ENCODE results near the gene SREBF1. TPM values are rescaled to one million over a fixed set of nuclear protein-coding genes. Genes with fewer than 3 reads are reported as not detected.

The SREBF1 gene
- total RNA-seq, 1 experiment from 2014 or later = 360 TPM

DNA sequence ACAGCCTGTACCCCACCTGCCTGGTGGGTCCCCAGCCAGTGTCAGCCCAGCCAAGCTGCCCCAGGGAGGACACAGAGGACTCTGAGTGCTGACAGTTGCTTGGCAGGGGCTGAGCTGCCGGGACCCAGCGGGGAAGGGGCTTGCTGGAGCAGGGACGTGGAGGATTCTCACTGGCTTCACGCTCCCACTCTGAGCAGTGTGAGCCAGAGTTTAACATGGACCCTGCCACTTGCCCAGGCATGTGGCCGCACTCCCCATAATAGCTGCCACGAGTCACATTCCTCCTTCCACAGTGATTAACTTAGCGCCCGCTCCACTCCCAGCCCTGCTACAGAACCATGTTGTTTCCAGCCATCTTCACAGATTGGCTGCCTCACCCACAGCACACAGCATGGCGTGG, 31.2 kb downstream of the SREBF1 start:
- no peak for DNase-seq
- intact Hi-C loops (cut with micrococcal nuclease; ENCODE audit: unreplicated experiment) = no loop called here

DNA sequence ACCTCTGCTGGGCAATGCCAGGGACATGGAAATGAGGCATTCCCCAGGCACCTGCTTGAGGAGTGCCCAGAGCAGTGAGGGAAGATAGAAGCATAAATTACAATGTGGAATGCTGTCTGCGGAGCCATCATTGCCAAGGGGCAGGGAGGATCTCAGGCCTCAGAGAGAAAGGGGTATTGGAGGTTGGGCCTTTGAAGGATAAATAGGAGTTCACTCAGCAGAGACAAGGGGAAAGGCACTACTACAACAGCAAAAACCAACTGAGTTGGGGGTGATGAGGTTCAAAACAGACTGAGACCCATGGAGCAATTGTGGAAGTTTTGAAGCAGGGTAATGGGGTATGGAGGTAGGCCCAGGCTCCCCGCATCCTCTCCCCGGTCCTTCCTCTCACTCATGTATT, 32.8 kb downstream of the SREBF1 start:
- intact Hi-C loops (cut with micrococcal nuclease; ENCODE audit: unreplicated experiment) = no loop called here

More for the DNA sequence above, 31.2 kb downstream of the SREBF1 start:
- no TSS peak for BruUV-seq (replicated peaks)
- Histone ChIP-seq H4K20me1 (ENCODE audit: insufficient read depth) (peaks cover 62% of the 10 kb centered on the region), H3K36me3 (ENCODE audit: low read depth) (0 out of 2 replicates have a peak, but pooled peaks cover 15% of the 10 kb centered on the region), H3F3A (ENCODE audit: insufficient read depth, low read depth) (peaks cover 43% of the 10 kb centered on the region), H3K4me2 (no peak overlapping the region), H3K9me2 (ENCODE audit: insufficient read depth) (no peaks in the 10 kb centered on the region), H3K27ac (no peak overlapping the region), H3K4me1 (replicated peaks; ENCODE audit: insufficient read depth) (0 out of 2 replicates have a peak, but pooled peaks cover 7% of the 10 kb centered on the region), H3K4me3 (no peak overlapping the region), H3K9me3 (ENCODE audit: insufficient read depth, low read depth) (no peaks in the 10 kb centered on the region), H3K79me2 (ENCODE audit: low read depth) (no peaks in the 10 kb centered on the region; the same call in 1 of the 2 replicates), H3K27me3 (ENCODE audit: insufficient read depth, low read depth) (no peaks in the 10 kb centered on the region), H2AFZ (no peak overlapping the region)
- ChIA-PET POLR2A (ENCODE audit: unreplicated experiment) (no interaction called here), CTCF (no interaction called here)
- TF ChIP-seq, protein P1, sequence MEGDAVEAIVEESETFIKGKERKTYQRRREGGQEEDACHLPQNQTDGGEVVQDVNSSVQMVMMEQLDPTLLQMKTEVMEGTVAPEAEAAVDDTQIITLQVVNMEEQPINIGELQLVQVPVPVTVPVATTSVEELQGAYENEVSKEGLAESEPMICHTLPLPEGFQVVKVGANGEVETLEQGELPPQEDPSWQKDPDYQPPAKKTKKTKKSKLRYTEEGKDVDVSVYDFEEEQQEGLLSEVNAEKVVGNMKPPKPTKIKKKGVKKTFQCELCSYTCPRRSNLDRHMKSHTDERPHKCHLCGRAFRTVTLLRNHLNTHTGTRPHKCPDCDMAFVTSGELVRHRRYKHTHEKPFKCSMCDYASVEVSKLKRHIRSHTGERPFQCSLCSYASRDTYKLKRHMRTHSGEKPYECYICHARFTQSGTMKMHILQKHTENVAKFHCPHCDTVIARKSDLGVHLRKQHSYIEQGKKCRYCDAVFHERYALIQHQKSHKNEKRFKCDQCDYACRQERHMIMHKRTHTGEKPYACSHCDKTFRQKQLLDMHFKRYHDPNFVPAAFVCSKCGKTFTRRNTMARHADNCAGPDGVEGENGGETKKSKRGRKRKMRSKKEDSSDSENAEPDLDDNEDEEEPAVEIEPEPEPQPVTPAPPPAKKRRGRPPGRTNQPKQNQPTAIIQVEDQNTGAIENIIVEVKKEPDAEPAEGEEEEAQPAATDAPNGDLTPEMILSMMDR (conservative IDR thresholded peaks at IDR 0.05) = no peak
- TF ChIP-seq EZH2 (IDR thresholded peaks at IDR 0.05; ENCODE audit: low read depth) = no peak

DNA sequence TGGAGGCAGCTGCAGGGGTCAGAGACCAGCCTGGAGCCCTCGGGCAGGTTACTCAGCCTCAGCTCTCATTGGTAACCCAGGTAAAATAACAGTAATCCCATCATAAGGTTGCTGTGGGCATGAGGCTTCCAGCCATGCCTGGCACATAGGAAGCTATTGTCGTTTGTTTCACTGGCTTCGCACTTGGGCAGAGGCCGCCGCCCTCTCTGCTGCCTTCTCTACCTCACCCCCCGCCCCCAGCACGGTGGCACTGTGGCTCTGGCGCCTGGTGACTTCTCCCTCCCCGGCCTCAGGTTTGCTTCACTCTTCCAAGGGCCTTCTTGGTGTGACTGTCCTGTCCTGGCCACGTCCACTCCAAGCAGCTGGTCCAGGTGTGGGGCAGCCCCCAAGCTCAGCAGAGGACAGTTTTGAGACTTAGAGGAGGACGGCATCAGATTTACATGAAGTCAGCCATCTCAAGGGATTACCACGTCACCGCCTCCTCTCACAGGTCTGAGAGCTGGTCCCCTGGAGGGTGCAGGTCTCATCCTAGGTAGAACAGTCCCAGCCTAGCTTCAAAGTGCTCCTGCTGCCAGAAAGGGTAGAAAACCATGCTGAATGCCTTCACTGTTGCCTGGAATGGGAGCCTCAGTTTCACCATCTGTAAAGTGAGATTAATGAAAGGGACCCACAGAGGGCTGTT, 34.8 kb downstream of the SREBF1 start:
- Histone ChIP-seq H2AFZ (no peak overlapping the region), H3K9me2 (ENCODE audit: insufficient read depth) (no peaks in the 10 kb centered on the region), H3K36me3 (ENCODE audit: low read depth) (0 out of 2 replicates have a peak, but pooled peaks cover 15% of the 10 kb centered on the region), H3K79me2 (ENCODE audit: low read depth) (no peaks in the 10 kb centered on the region; the same call in 1 of the 2 replicates), H3F3A (ENCODE audit: insufficient read depth, low read depth) (peaks cover 20% of the 10 kb centered on the region), H3K4me1 (replicated peaks; ENCODE audit: insufficient read depth) (no peaks in the 10 kb centered on the region), H4K20me1 (ENCODE audit: insufficient read depth) (peaks cover 78% of the 10 kb centered on the region), H3K27ac (no peak overlapping the region), H3K4me3 (no peak overlapping the region), H3K9me3 (ENCODE audit: insufficient read depth, low read depth) (no peaks in the 10 kb centered on the region), H3K4me2 (no peak overlapping the region), H3K27me3 (ENCODE audit: insufficient read depth, low read depth) (no peaks in the 10 kb centered on the region)
- TF ChIP-seq, protein P1 (conservative IDR thresholded peaks at IDR 0.05) = no peak
- TF ChIP-seq EZH2 (IDR thresholded peaks at IDR 0.05; ENCODE audit: low read depth) = no peak
- ChIA-PET POLR2A (ENCODE audit: unreplicated experiment) (no interaction called here), CTCF (no interaction called here)
- intact Hi-C loops (cut with micrococcal nuclease; ENCODE audit: unreplicated experiment) = no loop called here
- DNase-seq = no peak
- no TSS peak for BruUV-seq (replicated peaks)

More for the DNA sequence above, 32.8 kb downstream of the SREBF1 start:
- ChIA-PET POLR2A (ENCODE audit: unreplicated experiment) (no interaction called here), CTCF (no interaction called here)
- no peak for TF ChIP-seq EZH2 (IDR thresholded peaks at IDR 0.05; ENCODE audit: low read depth)
- TF ChIP-seq, protein P1 (conservative IDR thresholded peaks at IDR 0.05) = no peak
- Histone ChIP-seq H3K27ac (no peak overlapping the region), H3K9me3 (ENCODE audit: insufficient read depth, low read depth) (no peaks in the 10 kb centered on the region), H3K4me3 (no peak overlapping the region), H3K27me3 (ENCODE audit: insufficient read depth, low read depth) (no peaks in the 10 kb centered on the region), H3F3A (ENCODE audit: insufficient read depth, low read depth) (peaks cover 36% of the 10 kb centered on the region), H3K4me1 (replicated peaks; ENCODE audit: insufficient read depth) (0 out of 2 replicates have a peak, but pooled peaks cover 7% of the 10 kb centered on the region), H3K9me2 (ENCODE audit: insufficient read depth) (no peaks in the 10 kb centered on the region), H2AFZ (no peak overlapping the region), H3K4me2 (no peak overlapping the region), H4K20me1 (ENCODE audit: insufficient read depth) (peaks cover 72% of the 10 kb centered on the region), H3K79me2 (ENCODE audit: low read depth) (no peaks in the 10 kb centered on the region; the same call in 1 of the 2 replicates), H3K36me3 (ENCODE audit: low read depth) (0 out of 2 replicates have a peak, but pooled peaks cover 15% of the 10 kb centered on the region)
- no peak for DNase-seq
- BruUV-seq (replicated peaks) = no TSS peak
